Pancreas (tissue), 10 donors: ENCODE measurements around the gene BCR. TPM values are rescaled to one million over a fixed set of nuclear protein-coding genes. Genes with fewer than 3 reads are reported as not detected.
A peak's percentile ranks its signal among the peaks of the same experiment; 100 is the strongest.

Source experiments
- ATAC-seq, 4 donors: fragments of 200-7000 bp; cut with Tn5 transposase; one replicate each; pipeline versions ENCODE4 v1.8.0 to v1.9.1; 2020; ENCODE audit warnings: mild to moderate bottlenecking in 4 of 4, moderate library complexity in 4 of 4
- DNase-seq, 6 donors: peaks; one replicate each; pipeline ENCODE4 v3.0.0-alpha.2; 2020
- FAIRE-seq: peaks from 2 replicates; lab custom pipeline; 2012; peaks lifted over from hg19 to GRCh38; lab: Jason Lieb, UNC
- H3K27ac ChIP-seq, 4 donors: fragments of 200-600 bp; sonication (generic); 1 replicate in 3 of 4; 2 replicates in 1 of 4; pipeline versions ENCODE4 v1.5.0 to v1.8.0; 2020
- H3K27me3 ChIP-seq, 4 donors: fragments of 200-600 bp; one replicate each; pipeline ENCODE4 v1.8.0; 2021
- H3K36me3 ChIP-seq, 3 donors: fragments of 200-600 bp; sonication (generic) in 1 of 3; one replicate each; pipeline versions ENCODE4 v1.5.0 to v1.8.0; 2020 to 2021
- H3K4me1 ChIP-seq, 3 donors: fragments of 200-600 bp; one replicate each; pipeline ENCODE4 v1.8.0; 2021
- H3K4me3 ChIP-seq, 4 donors: fragments of 200-600 bp; sonication (generic) in 2 of 4; one replicate each; pipeline versions ENCODE4 v1.5.0 to v1.8.0; 2020 to 2021
- H3K9me3 ChIP-seq, 4 donors: fragments of 200-600 bp; one replicate each; pipeline ENCODE4 v1.8.0; 2021
- CTCF ChIP-seq, 4 donors: fragments of 200-600 bp; sonication (generic) in 3 of 4; IDR thresholded peaks; one replicate each; pipeline versions ENCODE4 v1.5.0 to v1.8.0; 2021; ENCODE audit warnings: antibody characterized with exemption in 4 of 4
- WGBS, 2 donors: extraction: QIAGEN DNeasy Blood & Tissue Kit; methylation state at CpG; one replicate each; pipeline ENCODE4 v1.1.7; 2013; 5-methylcytosine and 5-hydroxymethylcytosine counted together
- intact Hi-C, 3 donors: fragments of 100-400 bp; cut with DNase I; formaldehyde crosslinking; loops; one replicate each; pipeline versions ENCODE4 v1.11.1 to v1.14.2; 2022
- polyA plus RNA-seq, 2 donors: library from polyadenylated mRNA; stranded (reverse); fragments of 200-250 nt; gene quantifications; one replicate each; pipeline ENCODE4 v1.2.3, GENCODE V29; 2013
- total RNA-seq, 6 donors: library from RNA; stranded (reverse); fragmentation: NEBNext Ultra II Directional in 4 of 6; extraction: Animal tissue kit (Norgen Biotek cat#: 25700) in 4 of 6; gene quantifications; one replicate each; pipeline versions ENCODE4 v1.2.1 to v1.2.4, GENCODE V29; 2021 to 2023
- donor health status: healthy with polysubstance abuse.
- donor health status: DM: no; HTN: no; CAD: no; lungs with moderate emphysema.
- donor health status: DM: no; HTN: no; CAD: no.
- donor health status: control.
- donor health status: control.
- donor health status: Bipolar disorder and iron deficiency.
- donor health status: DM: yes; HTN: yes; CAD: no.
- donor health status: DM: no; HTN: no; CAD: no.
- donor health status: DM: no; HTN: no; CAD: no.
- donor health status: DM: yes; HTN: yes; CAD: no.

The BCR gene
- total and polyA plus RNA-seq, 8 donors: 15.5 to 35.9 (median 18.1) TPM

- 75% methylated on average over 11 of the region's 11 CpGs for WGBS, 2 donors
- no peak for FAIRE-seq
Measured at GRCh38 chr22:23164091-23164490, 16.2 kb upstream of the BCR start.

GRCh38 chr22:23166042-23166831, 14.1 kb upstream of the BCR start:
- 59 to 63% methylated on average over 6 of the region's 6 CpGs for WGBS, 2 donors
- Histone ChIP-seq H3K27ac (no peak overlapping the region), H3K27me3 (no peaks in the 10 kb centered on the region), H3K4me3 (no peak overlapping the region), H3K36me3 (no peaks in the 10 kb centered on the region), H3K9me3 (no peaks in the 10 kb centered on the region), H3K4me1 (no peaks in the 10 kb centered on the region)
- ATAC-seq (no peak), FAIRE-seq (no peak), DNase-seq (peak in 1 of 6 donors; percentile 30)
- no peak for TF ChIP-seq CTCF (IDR thresholded peaks at IDR 0.05)
- intact Hi-C loops: no loop called here

More at GRCh38 chr22:23164091-23164490, 16.2 kb upstream of the BCR start:
- Histone ChIP-seq H3K4me1 (no peaks in the 10 kb centered on the region), H3K27ac (no peak overlapping the region), H3K4me3 (no peak overlapping the region), H3K27me3 (no peaks in the 10 kb centered on the region), H3K36me3 (no peaks in the 10 kb centered on the region), H3K9me3 (no peaks in the 10 kb centered on the region)
- ATAC-seq: peak in 1 of 4 donors; percentile 15
- no peak for DNase-seq
- intact Hi-C loops: no loop called here
- no peak for TF ChIP-seq CTCF (IDR thresholded peaks at IDR 0.05)

GRCh38 chr22:23166841-23167616, 13.3 kb upstream of the BCR start:
- intact Hi-C loops: no loop called here
- no peaks in the 10 kb centered on the region for H3K36me3 ChIP-seq
- 85 to 89% methylated on average over 10 of the region's 10 CpGs for WGBS, 2 donors
- H3K4me1 ChIP-seq: no peaks in the 10 kb centered on the region
- H3K9me3 ChIP-seq: no peaks in the 10 kb centered on the region
- DNase-seq (peak in 1 of 6 donors; percentile 36), FAIRE-seq (no peak), ATAC-seq (no peak)
- H3K4me3 ChIP-seq: no peak overlapping the region
- TF ChIP-seq CTCF (IDR thresholded peaks at IDR 0.05): no peak
- H3K27ac ChIP-seq: no peak overlapping the region
- H3K27me3 ChIP-seq: no peaks in the 10 kb centered on the region

- Histone ChIP-seq H3K9me3 (no peaks in the 10 kb centered on the region), H3K4me3 (no peak overlapping the region), H3K27me3 (no peaks in the 10 kb centered on the region), H3K27ac (no peak overlapping the region), H3K36me3 (no peaks in the 10 kb centered on the region), H3K4me1 (no peaks in the 10 kb centered on the region)
- TF ChIP-seq CTCF (IDR thresholded peaks at IDR 0.05): no peak
- 89 to 92% methylated on average over 9 of the region's 9 CpGs for WGBS, 2 donors
- DNase-seq (peak in 1 of 6 donors; percentile 27), ATAC-seq (no peak), FAIRE-seq (no peak)
- intact Hi-C loops: no loop called here
Measured at GRCh38 chr22:23168391-23169042, 11.8 kb upstream of the BCR start.
